GM12892 (cell line): Measurements from ENCODE around the gene CDK5RAP2.

Experiments
- DNase-seq: peaks from one replicate; pipeline ENCODE4 v3.0.0; 2011; ENCODE audit not compliant: insufficient read length
- FAIRE-seq: peaks from 2 replicates; lab custom pipeline; 2011; peaks lifted over from hg19 to GRCh38; lab: Jason Lieb, UNC
- POLR2A ChIP-seq: IDR thresholded peaks from 2 replicates; pipeline ENCODE4 v1.6.1; 2011; ENCODE audit warnings: low read depth, low read length, control low read depth
- POLR2AphosphoS5 ChIP-seq: IDR thresholded peaks from 2 replicates; pipeline ENCODE4 v1.6.1; 2011; ENCODE audit warnings: low read depth, low read length, control low read depth
- TAF1 ChIP-seq: IDR thresholded peaks from 2 replicates; pipeline ENCODE4 v1.6.1; 2011; ENCODE audit warnings: low read depth, mild to moderate bottlenecking, control low read depth, low read length, borderline replicate concordance

Gene CDK5RAP2

GRCh38 chr9:120587328-120587727 is 7.4 kb upstream of the CDK5RAP2 start:
- FAIRE-seq: no peak
- TF ChIP-seq TAF1: no peak
- no peak for TF ChIP-seq POLR2A
- no peak for TF ChIP-seq POLR2AphosphoS5
- no peak for DNase-seq

DNA sequence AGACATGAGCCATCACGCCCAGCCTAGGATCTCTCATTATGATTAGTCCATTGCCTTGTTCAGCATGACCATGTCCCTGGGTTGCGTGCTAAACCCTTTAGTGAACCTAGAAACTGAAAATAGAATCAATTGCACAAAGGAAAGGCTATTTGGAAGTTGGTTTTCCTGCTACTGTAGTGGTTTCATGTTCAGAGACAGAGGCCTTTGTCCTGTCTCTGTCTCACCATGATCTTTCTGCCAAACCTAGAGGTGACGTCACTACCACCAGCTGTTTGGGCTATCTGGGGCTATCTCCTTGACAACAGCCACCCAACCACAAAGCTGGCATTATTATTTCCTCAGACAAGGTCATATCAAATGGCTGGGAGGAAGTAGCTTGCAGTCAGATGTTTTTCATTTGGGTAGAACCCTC is 4.0 kb upstream of the CDK5RAP2 start:
- FAIRE-seq (peak; percentile 72), DNase-seq (peak; percentile 21)
- TF ChIP-seq TAF1 (no peak), POLR2AphosphoS5 (no peak), POLR2A (no peak)

- no peak for TF ChIP-seq TAF1
- TF ChIP-seq POLR2A: no peak
- TF ChIP-seq POLR2AphosphoS5: no peak
- FAIRE-seq: peak; percentile 24
- DNase-seq: no peak
Observed at GRCh38 chr9:120579139-120580050, 572 bp downstream of the CDK5RAP2 start.

- FAIRE-seq (no peak), DNase-seq (no peak)
- no peak for TF ChIP-seq POLR2A
- no peak for TF ChIP-seq TAF1
- no peak for TF ChIP-seq POLR2AphosphoS5
Observed at GRCh38 chr9:120574473-120574872, 5.5 kb downstream of the CDK5RAP2 start.

DNA sequence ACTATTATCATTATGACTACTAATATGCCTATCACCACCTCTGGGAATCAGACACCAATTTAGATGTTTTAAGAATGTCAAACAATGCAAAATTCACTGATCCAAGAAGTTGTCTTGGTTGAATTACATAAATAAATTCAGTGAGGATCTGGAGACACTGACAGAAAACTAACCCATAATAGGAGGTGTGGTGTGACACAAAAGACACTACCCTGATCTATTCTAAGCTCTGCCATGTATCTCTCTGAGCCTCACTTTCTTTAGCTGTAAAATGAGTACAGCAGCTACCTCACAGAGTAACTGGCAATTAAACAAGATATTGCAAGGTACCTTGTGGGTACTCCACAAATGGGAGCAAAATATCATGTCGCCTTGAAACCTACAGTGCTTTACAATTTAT is 7.5 kb downstream of the CDK5RAP2 start:
- no peak for FAIRE-seq
- no peak for DNase-seq

GRCh38 chr9:120571443-120572257 is 8.3 kb downstream of the CDK5RAP2 start:
- DNase-seq (no peak), FAIRE-seq (no peak)
- TF ChIP-seq POLR2A (no peak), POLR2AphosphoS5 (no peak), TAF1 (no peak)

More for the DNA sequence above, 7.5 kb downstream of the CDK5RAP2 start:
- no peak for TF ChIP-seq TAF1
- TF ChIP-seq POLR2AphosphoS5: no peak
- no peak for TF ChIP-seq POLR2A

DNA sequence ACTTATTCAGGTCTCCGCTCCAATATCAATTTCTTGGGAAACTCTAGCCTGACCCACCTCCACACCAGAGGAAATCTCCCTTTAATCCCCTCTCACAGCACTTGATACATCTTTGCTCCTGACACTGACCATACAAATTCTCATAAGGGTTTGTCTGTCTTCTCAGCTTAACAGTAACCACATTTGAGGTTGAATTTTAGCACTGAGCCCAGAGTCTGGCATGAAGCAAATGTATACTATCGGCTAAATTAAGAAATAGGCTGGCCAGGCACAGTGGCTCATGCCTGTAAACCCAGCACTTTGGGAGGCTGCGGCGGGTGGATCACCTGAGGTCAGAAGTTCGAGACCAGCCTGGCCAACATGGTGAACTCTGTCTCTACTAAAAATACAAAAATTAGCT is 9.7 kb downstream of the CDK5RAP2 start:
- DNase-seq (no peak), FAIRE-seq (no peak)
- TF ChIP-seq POLR2A: no peak
- no peak for TF ChIP-seq TAF1
- no peak for TF ChIP-seq POLR2AphosphoS5

GRCh38 chr9:120569556-120569955 is 10.4 kb downstream of the CDK5RAP2 start:
- TF ChIP-seq POLR2AphosphoS5: no peak
- no peak for TF ChIP-seq POLR2A
- no peak for TF ChIP-seq TAF1
- FAIRE-seq (no peak), DNase-seq (no peak)

DNA sequence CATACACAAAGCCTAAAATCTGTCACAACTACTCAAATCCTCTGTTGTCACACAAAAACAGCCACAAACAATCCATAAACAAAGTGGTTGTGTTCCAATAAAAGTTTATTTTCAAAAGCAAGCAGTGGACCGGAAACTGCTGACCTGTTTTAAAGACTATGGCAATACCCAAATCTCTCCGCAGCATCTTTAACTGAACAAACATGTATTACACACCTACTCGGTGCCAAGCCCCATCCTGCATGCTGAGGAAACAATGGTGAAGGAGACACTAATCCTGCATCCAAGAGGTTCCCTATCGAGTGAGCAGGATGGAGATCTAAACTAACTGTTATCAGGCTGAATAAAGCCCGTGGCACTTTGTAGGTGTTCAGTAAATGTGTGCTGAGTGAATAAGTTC is 11.2 kb downstream of the CDK5RAP2 start:
- DNase-seq (no peak), FAIRE-seq (no peak)
- TF ChIP-seq TAF1: no peak
- TF ChIP-seq POLR2AphosphoS5: no peak
- no peak for TF ChIP-seq POLR2A

- DNase-seq (no peak), FAIRE-seq (no peak)
- TF ChIP-seq POLR2AphosphoS5: no peak
- TF ChIP-seq POLR2A: no peak
- no peak for TF ChIP-seq TAF1
Observed at GRCh38 chr9:120567874-120568273, 12.1 kb downstream of the CDK5RAP2 start.

DNA sequence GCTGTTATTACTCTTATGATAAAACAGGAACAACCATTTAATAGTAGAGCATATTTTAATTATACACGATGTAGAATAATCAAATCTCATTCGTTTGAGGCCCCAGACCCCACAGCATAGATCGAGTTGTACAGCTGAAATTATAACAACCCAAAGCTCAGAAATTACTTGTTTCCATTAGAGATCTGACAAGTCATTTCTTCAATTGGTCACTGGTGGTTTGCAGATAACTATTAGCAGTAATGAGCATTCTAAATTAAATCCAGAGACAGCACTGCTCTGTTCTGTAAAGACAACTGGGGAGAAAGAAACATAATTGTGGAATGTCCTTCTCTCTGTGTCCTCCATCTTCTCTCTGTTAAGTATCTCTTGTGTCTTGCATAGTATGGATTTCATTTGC is 12.9 kb downstream of the CDK5RAP2 start:
- FAIRE-seq: no peak

DNA sequence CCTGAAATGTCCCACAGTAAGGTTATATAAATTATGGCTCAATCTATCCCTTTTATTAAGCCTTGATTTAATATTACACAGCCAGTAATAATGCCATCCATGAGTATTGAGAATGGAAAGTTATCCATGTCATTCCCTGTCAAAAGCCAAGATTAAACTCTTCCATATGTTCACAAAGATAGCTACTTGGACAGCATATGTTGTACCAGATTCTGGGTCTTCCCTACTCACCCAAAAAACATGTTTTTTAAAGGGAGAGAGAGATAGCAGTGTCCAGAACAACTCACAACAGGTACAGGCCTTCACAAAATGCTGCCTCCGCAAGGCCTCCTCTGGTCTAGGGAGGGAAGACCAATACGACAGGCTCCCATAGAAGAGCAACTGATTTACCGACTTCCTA is 15.4 kb downstream of the CDK5RAP2 start:
- no peak for TF ChIP-seq POLR2AphosphoS5
- TF ChIP-seq POLR2A: no peak
- TF ChIP-seq TAF1: no peak
- DNase-seq: no peak
- no peak for FAIRE-seq

More for the DNA sequence above, 12.9 kb downstream of the CDK5RAP2 start:
- no peak for TF ChIP-seq POLR2A
- no peak for DNase-seq
